Frontal cortex (tissue), 4 donors: ENCODE data around the gene SAPCD1. TPM values are rescaled to one million over a fixed set of nuclear protein-coding genes. Genes with fewer than 3 reads are reported as not detected.
"Not testable (repeated sequence)": the region's sequence is repeated elsewhere in the genome, so short reads cannot be mapped to it uniquely, and the experiment has no call there.

Experiments used
- DNase-seq, 2 donors: peaks; one replicate each; pipeline ENCODE4 v3.0.0; 2012; ENCODE audit warnings: low spot score in 2 of 2
- FAIRE-seq: peaks from 2 replicates; lab custom pipeline; 2012; peaks lifted over from hg19 to GRCh38; lab: Jason Lieb, UNC
- small RNA-seq: library from RNA; depleted of rRNA; stranded (forward); fragments of <200 nt; gene quantifications from one replicate; pipeline ENCODE3, GENCODE V24; 2014
- total RNA-seq: library from RNA; depleted of rRNA; stranded (reverse); fragments of >200 nt; gene quantifications from one replicate; pipeline ENCODE4 v1.2.3, GENCODE V29; 2014
- donor health status: control.
- donor health status: control.
- donor health status: control.

Gene SAPCD1
- total RNA-seq, 1 donor from 2014 or later, result 0.82 TPM

DNA sequence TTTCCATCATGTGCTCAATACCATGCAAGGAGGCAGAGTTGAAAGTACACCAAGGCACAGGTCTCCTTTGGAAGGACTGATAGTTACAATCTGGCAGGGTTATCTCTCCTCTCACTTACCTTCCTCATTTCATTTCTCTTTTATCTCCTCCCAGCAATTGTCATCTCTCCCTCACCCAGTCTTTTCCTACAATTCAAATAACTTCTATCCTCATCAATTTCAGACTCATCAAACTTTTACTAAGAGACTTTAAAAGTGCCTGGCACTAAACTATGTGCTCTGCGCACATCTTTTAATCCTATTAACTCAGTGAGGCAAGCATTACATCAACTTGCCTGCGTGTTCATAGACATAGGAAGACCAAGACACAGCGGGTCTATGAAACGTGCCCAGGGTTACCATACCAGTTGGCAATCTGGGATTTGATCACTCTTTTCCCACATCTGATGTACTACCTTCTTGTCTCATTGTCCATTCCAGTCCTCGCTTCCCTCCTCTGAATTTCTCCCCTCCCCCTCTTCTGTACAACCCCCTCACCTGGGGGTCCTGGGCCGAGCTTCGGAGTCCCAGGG lies 31.9 kb downstream of the SAPCD1 start:
- no peak for FAIRE-seq

DNA sequence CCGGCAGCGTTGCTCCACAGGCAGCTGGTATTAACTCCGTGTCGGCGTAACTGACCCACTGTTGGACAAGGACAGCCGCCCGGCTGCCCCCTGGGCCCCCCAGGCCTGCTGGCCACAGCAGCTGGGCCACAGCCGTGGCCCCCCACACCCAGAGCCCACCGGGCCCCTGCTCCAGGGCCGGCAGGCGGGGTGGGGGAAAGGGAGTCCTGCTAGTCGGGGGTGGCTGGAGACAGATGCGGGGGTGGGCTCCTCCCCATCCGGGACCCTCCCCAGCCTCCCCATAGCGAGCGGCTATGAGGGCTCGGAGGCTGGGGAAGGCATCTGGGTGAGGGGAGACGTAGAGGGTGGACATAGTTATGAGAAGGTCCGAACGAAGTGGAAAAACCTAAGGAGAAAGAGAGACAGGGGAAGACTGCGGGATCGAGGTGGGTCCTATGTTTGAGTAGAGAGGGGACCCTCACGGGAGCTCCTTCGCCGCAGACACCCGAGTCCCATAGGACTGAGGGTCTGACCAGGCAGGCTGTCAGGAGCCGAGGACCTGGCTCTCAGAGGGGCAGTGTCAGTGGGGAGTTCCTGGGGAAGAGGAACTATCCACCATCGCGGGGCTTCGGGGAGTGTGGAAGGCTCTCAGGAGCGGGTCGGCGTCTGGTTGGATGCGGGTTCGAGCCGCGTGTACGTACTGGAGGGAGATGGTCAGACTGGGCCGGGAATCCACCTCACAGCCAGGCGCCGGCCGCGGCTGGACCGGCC lies 32.6 kb downstream of the SAPCD1 start:
- DNase-seq (peak in 1 of 2 donors; percentile 74), FAIRE-seq (no peak)

More for the DNA sequence above, 31.9 kb downstream of the SAPCD1 start:
- DNase-seq, result peak; percentile 38

DNA sequence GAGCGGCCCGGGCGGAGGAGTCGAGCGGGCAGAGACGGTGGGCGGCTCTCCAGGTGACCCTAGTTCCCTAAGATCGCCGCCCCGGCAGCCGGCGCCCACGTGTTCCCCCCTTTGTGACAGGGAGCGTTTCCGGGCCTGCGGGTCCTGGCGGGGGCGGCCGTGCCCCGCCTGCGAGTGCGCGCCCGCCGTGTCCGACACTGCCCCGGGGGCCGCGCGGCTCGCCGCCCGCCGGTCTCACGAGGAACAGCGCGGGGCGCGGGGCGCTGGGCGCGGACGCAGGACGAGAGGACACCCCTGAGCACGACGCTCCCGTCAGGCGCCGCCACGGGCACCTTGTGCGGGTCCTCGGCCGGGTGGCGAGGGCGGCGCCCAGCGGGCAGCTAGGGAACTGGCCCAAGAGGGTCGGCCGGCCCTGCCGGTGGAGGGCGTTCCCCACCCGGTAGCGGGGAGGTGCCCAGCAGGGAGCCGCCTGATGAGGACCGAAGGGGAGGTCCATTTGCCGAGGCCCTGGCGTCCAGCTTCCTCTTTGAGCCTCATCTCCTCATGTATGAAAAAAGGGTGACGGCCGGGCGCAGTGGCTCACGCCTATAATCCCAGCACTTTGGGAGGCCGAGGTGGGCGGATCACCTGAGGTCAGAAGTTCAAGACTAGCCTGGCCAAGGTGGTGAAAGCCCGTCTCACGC lies 33.3 kb downstream of the SAPCD1 start, which contains the start of gene VARS1:
Gene VARS1 (minus strand): TSS at position 137 of the 683 bp plus-strand sequence. CDS start 535 bp downstream, outside the sequence.
- FAIRE-seq (no peak), DNase-seq (peak; percentile 95 to 96)

DNA sequence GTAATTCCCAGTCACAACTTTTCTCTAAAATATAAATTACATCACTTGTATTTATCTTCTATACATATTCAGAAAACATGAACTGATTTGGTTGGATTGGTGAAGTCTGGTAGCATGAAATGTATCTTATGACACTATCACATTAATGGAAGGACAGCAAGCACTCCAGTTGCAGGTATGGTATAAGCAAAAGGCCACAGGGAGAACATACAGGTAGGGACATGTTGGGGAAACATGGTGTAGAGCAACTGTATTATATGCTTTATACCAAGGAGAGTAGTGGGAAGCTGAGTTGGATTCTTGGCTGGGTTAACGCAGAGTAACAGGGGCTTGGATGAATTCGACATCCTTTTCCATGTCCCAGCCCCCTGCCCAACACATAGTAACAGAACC lies 34.5 kb downstream of the SAPCD1 start:
- DNase-seq (no peak), FAIRE-seq (no peak)

DNA sequence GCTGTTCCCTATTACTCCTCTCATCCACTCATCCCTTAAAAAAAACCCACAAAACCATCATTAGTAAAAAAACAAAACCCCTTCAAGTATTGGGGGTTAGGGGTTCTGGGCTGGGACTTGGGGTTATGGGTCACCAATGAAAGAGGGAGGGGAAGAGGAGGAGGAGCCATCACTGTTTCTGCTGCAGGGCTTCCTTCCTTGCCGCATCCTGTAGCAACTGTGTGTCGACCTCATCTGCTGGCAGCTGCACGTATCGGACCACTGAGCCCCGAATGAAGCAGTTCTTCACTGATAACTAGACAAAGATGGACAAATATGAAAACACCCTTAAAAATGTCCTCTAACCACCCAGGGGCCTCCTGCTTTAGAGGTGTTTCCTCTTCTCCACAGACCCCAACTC lies 35.1 kb downstream of the SAPCD1 start:
- DNase-seq, result no peak

DNA sequence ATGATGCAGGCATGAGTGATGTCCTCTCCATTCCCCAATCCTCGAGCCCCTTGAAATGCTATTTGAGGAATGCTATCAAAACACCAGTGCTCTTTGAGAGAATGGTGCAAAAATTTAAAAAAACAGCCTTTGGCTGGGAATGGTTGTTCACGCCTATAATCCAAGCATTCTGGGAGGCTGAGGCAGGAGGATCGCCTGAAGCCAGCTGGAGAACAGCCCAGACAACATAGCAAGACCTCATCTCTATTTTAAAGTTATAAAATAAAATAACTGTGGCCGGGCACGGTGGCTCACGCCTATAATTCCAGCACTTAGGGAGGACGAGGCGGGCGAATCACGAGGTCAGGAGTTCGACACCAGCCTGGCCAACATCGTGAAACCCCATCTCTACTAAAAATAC lies 37.3 kb downstream of the SAPCD1 start:
- DNase-seq (no peak), FAIRE-seq (no peak)

More for the DNA sequence above, 35.1 kb downstream of the SAPCD1 start:
- no peak for FAIRE-seq

DNA sequence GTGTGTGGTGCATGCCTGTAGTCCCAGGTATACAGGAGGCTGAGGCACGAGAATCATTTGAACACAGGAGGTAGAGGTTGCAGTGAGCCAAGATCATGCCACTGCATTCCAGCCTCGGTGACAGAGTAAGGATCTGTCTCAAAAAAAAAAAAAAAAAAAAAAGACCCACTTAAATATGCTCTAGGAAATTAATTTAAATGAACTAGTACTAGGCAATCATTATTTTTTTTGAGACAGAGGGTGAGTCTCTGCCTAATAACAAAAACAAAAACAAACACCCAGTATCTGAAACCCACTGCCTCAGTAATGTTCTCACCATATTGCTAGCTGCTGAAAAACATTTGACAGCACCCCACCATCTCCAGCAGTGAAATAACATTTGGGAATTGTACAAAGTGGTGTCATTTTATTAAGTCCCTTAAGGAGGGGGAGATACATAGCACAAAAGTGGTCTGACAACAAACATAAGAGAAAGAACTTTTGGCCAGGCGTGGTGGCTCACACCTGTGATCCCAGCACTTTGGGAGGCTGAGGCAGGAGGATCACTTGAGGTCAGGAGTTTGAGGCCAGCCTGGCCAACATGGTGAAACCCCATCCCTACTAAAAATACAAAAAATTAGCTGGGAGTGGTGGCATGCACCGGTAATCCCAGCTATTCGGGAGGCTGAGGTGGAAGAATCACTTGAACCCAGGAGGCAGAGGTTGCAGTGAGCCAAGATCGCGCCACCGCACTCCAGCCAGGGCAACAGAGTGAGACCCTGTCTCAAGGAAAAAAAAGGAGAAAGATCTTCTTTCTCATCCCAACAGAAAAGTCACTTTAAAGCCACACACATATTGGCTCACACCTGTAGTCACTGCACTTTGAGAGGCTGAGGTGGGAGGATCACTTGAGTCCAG lies 38.8 kb downstream of the SAPCD1 start:
- FAIRE-seq, DNase-seq: not testable (repeated sequence)

DNA sequence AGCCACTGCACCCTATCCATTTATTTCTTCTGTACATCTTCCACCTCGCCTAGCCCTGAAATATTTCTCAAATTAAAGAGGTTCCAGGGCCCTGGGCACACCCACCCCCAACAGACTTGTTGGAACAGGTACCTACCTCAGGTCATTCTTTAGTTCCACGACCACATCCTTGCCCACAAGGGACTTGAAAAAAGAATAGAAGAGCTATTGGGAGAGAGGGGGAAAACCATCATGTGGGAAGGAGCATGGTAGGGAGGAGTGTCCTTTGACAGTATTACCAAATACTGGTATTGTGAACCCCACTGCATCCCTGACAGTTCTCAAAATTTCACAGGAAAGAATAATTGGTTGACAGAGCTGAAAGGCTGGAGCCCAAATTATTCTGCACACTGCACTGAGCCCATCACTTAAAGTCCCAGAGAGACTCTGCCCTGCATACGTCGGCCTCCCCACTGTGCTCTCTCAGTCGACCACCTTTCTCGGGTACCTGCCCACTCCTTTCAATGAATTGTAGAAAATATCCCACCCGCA lies 43.5 kb downstream of the SAPCD1 start:
- DNase-seq, result no peak
- no peak for FAIRE-seq

DNA sequence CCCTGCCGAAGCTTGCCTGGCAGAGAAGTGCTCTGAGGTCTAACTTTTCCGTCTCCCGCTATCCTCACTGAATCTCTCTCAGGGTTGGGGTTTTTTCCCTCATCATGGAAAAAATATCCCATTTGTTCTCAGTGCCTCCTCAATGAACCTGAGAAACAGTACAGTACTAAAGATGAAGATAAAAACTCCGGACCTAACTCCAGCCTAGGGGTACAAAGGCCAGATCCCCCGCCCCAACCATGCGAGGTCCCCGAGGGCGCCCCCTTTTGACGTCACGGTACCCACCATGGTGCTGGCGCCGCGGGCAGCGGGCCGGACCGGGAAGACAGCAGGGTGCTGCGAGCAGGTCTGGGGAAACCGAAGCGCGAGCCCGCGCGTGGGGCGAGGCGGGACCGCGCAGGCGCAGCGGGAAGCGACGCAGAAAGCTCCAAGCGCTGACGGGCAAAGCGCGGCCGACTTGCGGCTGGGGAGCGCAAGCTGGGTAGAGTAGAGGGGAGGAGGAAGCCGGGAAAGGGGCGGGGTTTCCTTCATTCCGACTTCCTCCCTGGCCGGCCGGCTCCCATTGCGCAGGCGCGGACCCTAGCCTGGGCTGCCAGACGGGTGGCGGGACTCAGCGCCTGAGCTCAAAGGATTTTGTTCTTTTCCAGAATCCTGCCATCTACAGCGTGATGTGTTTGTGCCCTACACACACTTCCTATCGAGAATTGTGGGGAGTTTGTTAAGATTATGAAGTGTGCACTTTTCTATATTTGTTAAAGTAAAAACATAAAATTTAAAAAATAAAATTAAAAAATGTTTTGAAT lies 44.2 kb downstream of the SAPCD1 start, which contains the start of gene LSM2:
Gene LSM2 (minus strand): TSS at position 497 of the 803 bp plus-strand sequence. CDS start 209 bp downstream, at position 288.
- no peak for FAIRE-seq
- peak; percentile 96 to 98 for DNase-seq

DNA sequence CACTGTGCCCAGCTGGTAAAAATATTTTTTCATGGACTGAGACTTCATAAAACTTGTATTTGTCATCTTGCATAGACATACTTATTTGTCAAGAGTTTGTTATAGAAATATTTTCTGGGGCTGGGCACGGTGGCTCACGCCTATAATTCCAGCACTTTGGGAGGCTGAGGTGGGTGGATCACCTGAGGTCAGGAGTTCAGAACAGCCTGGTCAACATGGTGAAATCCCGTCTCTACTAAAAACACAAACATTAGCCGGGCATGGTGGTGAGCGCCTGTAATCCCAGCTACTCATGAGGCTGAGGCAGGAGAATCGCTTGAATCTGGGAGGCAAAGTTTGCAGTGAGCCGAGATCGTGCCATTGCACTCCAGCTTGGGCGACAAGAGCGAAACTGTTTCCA lies 46.1 kb downstream of the SAPCD1 start:
- FAIRE-seq, DNase-seq: not testable (repeated sequence)

DNA sequence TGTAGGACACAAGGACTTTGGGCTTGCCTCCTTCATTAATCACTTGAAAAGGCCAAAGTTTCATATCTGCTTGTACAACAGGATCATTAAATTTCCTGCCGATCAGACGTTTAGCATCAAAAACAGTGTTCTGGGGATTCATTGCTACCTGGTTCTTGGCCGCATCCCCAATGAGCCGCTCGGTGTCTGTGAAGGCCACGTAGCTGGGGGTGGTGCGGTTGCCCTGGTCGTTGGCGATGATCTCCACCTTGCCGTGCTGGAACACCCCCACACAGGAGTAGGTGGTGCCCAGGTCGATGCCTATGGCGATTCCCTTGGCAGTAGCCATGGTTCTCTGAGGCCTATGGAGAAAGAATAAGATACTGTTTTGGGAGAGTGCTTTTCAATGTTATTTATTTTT lies 49.2 kb downstream of the SAPCD1 start:
- no peak for FAIRE-seq
- no peak for DNase-seq

DNA sequence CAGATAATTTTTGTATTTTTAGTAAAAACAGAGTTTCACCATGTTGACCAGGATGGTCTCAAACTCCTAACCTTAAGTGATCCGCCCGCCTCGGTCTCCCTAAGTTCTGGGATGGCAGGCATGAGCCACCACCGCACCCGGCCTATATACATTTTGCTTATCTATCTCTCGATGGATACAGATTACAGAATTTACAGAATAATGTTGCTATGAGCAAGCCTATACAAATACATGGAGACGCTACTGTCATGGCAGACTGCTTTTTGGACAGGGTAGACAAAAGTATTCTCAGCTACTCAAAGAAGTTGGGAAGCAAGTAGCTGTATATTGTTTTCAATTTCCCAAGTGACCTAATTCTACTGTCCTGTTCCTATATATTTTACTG lies 51.0 kb downstream of the SAPCD1 start:
- no peak for DNase-seq
- no peak for FAIRE-seq

Small RNAs within 50 kb of the gene (small RNA-seq; reads per million reads assigned to genes)
- gene LY6G6D (not detected), gene MSH5-SAPCD1 (not detected), gene RF00019 (not detected), gene RNU6-850P (not detected), gene SAPCD1 (not detected)

Other genes with a start within 250 kb of the SAPCD1 start
- not detected for gene MCCD1, start 233.7 kb upstream of the SAPCD1 start, total RNA-seq
- gene DDX39B, start 220.7 kb upstream of the SAPCD1 start, total RNA-seq, result 318 TPM
- 54.6 TPM for gene ATP6V1G2, start 216.0 kb upstream of the SAPCD1 start, total RNA-seq
- gene NFKBIL1, start 215.0 kb upstream of the SAPCD1 start, total RNA-seq, result 20.4 TPM
- not detected for gene LTA, start 190.4 kb upstream of the SAPCD1 start, total RNA-seq
- gene TNF, start 187.1 kb upstream of the SAPCD1 start, total RNA-seq, result not detected
- not detected for gene LTB, start 180.2 kb upstream of the SAPCD1 start, total RNA-seq
- gene LST1, start 176.4 kb upstream of the SAPCD1 start, total RNA-seq, result 1.2 TPM
- not detected for gene NCR3, start 169.7 kb upstream of the SAPCD1 start, total RNA-seq
- gene AIF1, start 147.4 kb upstream of the SAPCD1 start, total RNA-seq, result 6.9 TPM
- gene PRRC2A, start 141.9 kb upstream of the SAPCD1 start, total RNA-seq, result 30.6 TPM
- gene BAG6, start 110.0 kb upstream of the SAPCD1 start, total RNA-seq, result 150 TPM
- gene APOM, start 106.8 kb upstream of the SAPCD1 start, total RNA-seq, result 0.41 TPM
- 16.7 TPM for gene C6orf47, start 101.9 kb upstream of the SAPCD1 start, total RNA-seq
- gene GPANK1, start 97.7 kb upstream of the SAPCD1 start, total RNA-seq, result 11.4 TPM
- 66.0 TPM for gene CSNK2B, start 96.6 kb upstream of the SAPCD1 start, total RNA-seq
- 1.6 TPM for gene LY6G5B, start 92.7 kb upstream of the SAPCD1 start, total RNA-seq
- 5.3 TPM for gene LY6G5C, start 81.6 kb upstream of the SAPCD1 start, total RNA-seq
- gene ABHD16A, start 59.3 kb upstream of the SAPCD1 start, total RNA-seq, result 41.6 TPM
- gene LY6G6F, start 55.8 kb upstream of the SAPCD1 start, total RNA-seq, result not detected
- gene LY6G6D, start 47.3 kb upstream of the SAPCD1 start, total RNA-seq, result not detected
- gene LY6G6C, start 40.9 kb upstream of the SAPCD1 start, total RNA-seq, result not detected
- gene MPIG6B, start 39.3 kb upstream of the SAPCD1 start, total RNA-seq, result not detected
- 90.9 TPM for gene DDAH2, start 33.4 kb upstream of the SAPCD1 start, total RNA-seq
- gene CLIC1, start 26.1 kb upstream of the SAPCD1 start, total RNA-seq, result 26.1 TPM
- gene MSH5, start 22.7 kb upstream of the SAPCD1 start, total RNA-seq, result 2.9 TPM
- gene VWA7, start 14.7 kb downstream of the SAPCD1 start, total RNA-seq, result under 0.01 TPM
- gene VARS1, start 33.1 kb downstream of the SAPCD1 start, total RNA-seq, result 34.6 TPM
- gene LSM2, start 44.3 kb downstream of the SAPCD1 start, total RNA-seq, result 23.6 TPM
- gene HSPA1L, start 52.6 kb downstream of the SAPCD1 start, total RNA-seq, result 5.7 TPM
- gene HSPA1A, start 52.9 kb downstream of the SAPCD1 start, total RNA-seq, result 111 TPM
- 180 TPM for gene HSPA1B, start 65.1 kb downstream of the SAPCD1 start, total RNA-seq
- 19.6 TPM for gene NEU1, start 100.2 kb downstream of the SAPCD1 start, total RNA-seq
- gene SLC44A4, start 116.3 kb downstream of the SAPCD1 start, total RNA-seq, result not detected
- 102 TPM for gene EHMT2, start 135.0 kb downstream of the SAPCD1 start, total RNA-seq
- gene ZBTB12, start 139.4 kb downstream of the SAPCD1 start, total RNA-seq, result 25.7 TPM
- gene C2, start 165.1 kb downstream of the SAPCD1 start, total RNA-seq, result 3.7 TPM
- gene CFB, start 183.4 kb downstream of the SAPCD1 start, total RNA-seq, result 0.82 TPM
- gene NELFE, start 196.3 kb downstream of the SAPCD1 start, total RNA-seq, result 45.7 TPM
- 30.2 TPM for gene SKIC2, start 196.5 kb downstream of the SAPCD1 start, total RNA-seq
- 7.3 TPM for gene DXO, start 209.5 kb downstream of the SAPCD1 start, total RNA-seq
- 10.6 TPM for gene C4A, start 219.4 kb downstream of the SAPCD1 start, total RNA-seq